Stimulated activated CD8-positive, alpha-beta memory T cell treated with anti-CD3 and anti-CD28 coated beads, Interleukin-7, amount 100 ng/mL, for 1 hour (primary cell): ENCODE measurements around the gene SLC2A1.

Experiments
- DNase-seq, 2 donors: peaks; one replicate each; pipeline ENCODE4 v3.0.0-alpha.2; 2020; ENCODE audit warnings: low read depth in 2 of 2

Gene SLC2A1

DNA sequence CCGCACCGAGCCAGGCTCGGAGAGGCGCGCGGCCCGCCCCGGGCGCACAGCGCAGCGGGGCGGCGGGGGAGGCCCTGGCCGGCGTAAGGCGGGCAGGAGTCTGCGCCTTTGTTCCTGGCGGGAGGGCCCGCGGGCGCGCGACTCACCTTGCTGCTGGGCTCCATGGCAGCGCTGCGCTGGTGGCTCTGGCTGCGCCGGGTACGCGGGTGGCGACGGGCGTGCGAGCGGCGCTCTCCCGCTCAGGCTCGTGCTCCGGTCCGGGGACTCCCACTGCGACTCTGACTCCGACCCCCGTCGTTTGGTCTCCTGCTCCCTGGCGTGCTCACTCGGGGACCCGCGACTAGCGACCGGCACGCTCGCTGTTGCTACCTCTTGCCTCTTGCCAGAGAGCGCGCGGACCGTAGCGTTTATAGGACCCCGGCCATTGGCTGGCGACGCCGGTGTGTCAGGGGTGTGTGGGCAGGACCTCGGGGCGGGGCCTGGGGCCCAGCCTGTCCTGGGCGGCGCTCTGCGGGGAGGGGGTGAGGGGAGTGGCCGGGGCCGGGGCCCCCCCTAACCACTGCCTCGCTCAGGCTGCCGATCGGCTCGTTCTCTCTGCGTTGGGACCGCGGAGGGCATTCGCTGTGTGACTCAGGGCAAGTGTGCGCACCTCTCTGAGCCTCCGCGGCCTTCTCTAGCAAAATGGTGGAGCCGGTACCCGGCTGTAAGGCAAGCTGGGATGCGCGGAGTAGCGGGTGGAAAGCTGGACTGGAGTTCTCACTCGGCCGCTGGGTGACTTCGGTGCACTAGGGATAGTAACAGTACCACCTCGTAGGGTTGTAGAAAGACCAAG lies at the start of gene SLC2A1:
TSS of gene SLC2A1 (minus strand) at position 381 of the 832 bp plus-strand sequence. CDS start at position 164, 217 bp downstream.
- DNase-seq, result peak; percentile 86 to 89

DNA sequence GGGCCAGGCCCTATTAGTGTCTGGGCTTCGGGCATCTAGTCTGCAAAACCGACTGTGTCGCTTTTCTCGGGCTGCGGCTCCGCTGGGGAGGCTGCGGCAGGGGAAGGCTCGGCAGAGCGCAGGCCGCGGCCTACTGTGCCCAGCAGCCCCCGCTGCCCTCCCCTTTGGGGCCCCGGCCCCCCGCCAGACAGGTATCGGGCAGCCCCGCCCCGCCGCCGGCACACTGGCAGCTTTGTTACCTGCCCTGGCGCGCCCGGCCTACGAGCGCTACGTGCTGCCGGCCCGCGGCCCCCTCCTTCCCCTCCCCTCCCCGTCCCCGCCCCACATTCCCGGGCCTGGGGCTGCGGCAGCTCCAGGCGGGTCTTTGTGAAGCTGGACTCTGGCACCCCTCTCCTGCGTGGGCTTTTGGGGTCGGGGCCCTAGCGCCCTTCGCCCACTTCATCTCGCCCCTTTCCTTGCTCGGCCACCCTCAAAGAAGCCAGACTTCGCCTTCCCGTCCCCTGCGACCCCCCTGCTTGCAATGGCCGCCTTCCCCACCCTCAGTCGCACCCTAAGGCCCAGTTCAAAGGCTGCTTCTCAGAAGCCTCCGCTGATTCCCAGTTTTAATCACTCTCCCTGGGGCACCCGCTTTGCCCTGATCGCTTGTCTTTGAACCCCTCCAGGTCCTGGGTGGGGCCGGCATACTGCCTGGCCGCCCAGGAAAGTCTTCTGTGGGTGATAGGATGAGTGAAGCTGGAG lies 48.9 kb upstream of the SLC2A1 start:
- DNase-seq, result no peak

DNA sequence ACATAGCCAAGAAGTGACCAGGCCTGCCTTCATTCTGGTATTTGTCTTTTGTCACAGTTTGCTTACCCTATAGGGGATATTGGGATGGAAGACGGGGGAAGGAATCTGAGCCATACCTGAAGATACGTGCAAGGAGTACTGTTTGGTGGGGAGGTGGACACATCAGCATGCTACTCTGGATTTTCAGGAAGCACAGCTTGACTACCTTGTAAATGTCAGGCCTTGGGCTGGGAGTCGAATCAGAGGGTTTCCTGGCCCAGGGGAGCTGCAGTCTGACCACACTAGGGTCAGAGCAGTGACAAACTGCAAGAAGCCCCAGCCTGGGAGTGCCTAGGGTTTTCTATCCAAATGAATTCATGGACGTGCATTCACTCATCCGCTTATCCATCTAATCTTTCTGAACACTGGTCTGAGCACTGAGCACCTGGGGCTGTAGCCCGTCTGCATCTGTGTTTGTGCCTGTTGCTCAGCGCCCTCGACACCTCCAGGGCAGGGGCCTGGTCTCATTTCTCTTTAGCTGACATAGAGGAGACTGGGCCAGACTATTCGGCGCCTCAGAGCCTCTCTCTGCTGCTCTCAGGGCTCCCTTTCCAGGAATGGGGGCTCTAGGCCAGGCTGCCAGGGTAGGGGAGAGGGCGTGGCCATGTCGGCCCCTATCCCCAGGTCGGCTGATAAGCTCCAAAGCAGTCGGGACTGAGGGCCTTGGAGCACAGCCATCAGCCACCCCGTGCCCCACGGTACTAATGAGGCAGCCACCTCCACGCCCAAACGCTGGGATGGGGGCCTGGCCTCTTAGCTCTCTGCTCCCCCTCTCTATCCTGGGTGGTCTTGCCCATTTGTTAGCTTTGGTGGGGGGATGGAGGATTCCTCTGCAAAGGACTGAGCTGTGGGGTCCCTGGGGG lies 47.0 kb upstream of the SLC2A1 start:
- no peak for DNase-seq

DNA sequence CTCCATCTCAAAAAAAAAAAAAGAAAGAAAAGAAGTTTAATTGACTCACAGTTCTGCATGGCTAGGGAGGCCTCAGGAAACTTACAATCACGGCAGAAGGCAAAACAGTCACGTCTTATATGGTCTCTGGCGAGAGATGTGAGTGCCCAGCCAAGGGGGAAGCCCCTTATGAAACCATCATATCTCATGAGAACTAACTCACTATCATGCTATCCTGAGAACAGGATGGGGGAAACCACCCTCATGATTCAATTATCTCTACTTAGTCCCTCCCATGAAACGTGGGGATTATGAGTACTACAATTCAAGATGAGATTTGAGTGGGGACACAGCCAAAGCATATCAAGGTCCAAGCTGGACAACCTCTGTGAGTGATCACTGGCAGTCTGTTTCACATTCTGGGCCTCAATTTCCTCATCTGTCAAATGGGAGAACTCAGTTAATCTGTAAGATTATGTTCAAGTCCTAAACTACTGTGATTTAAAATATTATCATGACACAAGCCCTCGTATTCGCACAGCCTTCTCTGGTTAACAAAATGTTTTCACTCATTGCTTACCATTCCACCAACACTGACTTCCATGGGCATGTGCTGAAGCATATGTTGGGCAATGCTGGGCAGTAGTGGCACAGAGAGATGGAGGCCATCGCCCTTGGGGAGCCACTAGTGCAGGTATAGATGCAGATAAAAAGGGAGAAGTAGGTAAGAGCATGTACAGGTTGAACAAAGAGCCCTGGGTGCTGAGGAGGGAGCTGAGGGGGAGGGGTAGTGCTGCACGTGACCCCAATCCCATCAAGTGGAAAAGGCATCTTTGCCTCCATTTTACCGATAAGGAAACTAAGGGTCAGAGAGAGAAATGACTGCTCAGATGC lies 46.2 kb upstream of the SLC2A1 start:
- DNase-seq, result no peak

DNA sequence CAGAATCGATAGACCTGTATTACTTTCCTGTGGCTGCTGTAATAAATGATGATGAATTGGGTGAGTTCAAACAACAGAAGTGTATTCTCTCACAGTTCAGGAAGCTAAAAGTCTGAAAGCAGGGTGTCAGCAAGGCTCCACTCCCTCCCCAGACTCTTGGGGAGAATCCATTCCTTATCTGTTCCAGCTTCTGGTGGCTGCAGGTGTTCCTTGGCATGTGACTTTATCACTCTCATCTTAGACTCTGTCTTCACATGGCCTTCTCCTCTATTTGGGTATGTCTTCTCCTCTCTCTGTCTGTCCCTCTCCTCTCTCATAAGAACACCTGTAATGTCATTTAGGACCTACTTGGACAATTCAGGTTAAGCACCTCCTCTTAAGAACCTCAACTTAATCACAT lies 44.1 kb upstream of the SLC2A1 start:
- no peak for DNase-seq

DNA sequence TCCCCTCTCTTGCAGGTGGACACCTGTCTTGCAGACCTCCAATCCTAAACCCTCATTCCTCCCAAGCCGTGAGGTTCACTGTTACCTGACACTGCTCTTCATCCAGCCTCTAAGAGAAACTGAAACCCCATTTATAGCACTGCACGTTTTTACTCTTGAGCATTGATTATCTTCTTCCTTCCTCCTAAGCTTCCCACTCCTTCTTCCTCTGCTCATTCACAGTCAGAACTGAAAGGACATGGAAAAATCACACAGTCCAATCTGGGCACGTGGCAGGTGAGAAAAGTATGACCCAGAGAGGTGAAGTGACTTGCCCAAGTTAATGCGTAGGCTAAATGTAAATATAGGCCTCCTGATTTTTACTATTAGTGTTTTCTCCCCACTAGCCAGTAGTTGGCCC lies 43.4 kb upstream of the SLC2A1 start:
- no peak for DNase-seq

DNA sequence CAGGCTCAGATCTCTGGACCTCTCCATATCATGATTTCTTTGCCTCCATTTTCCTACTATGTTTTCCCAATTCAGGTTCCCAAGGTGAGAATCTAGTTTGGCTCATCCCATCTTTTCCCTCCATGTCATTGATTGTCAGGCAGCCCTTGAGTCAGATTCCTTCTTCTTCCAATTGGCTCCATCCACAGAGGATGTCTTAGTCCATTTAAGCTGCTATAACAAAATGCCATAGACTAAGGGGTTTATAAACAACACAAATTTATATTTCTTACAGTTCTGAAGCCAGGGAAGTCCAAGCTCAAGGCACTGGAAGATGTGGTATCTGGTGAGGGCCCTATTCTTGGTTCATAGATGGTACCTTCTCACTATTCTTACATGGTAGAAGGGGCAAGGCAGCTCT lies 42.8 kb upstream of the SLC2A1 start:
- DNase-seq, result no peak

DNA sequence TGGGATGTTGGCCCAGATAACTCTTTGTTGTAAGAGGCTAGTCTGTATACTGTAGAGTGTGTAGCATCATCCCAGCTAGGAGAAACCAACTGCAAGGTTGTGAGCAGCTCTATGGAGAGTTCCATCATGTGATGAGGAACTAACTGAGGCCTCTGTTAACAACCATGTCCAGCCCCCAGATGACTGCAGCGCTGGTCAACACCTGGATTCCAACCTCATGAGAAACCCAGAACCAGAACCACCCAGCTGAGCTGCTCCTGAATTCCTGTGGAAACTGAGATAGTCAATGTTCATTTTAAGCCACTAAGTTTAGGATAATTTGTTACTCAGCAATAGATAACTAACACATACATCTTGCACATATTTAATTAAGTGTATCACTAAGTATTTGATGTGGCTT lies 41.6 kb upstream of the SLC2A1 start:
- no peak for DNase-seq

DNA sequence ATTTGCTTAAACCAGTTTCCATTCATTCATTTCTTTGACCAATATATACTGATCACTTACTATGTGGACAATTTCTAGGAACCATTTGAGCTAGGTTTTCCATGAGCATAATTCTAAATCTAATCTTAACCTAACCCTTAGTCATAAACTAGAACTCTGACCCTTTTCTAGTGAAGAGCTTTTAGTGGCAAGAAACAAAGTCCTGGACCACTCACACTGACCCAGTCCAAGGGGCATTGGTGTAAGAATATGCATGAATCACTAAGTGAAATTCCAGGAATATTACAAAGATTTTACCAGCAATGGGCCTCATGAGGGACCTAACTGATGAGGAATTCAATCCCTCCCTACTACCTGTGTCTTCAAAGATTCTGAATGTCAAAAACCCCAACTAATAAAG lies 40.6 kb upstream of the SLC2A1 start:
- no peak for DNase-seq

DNA sequence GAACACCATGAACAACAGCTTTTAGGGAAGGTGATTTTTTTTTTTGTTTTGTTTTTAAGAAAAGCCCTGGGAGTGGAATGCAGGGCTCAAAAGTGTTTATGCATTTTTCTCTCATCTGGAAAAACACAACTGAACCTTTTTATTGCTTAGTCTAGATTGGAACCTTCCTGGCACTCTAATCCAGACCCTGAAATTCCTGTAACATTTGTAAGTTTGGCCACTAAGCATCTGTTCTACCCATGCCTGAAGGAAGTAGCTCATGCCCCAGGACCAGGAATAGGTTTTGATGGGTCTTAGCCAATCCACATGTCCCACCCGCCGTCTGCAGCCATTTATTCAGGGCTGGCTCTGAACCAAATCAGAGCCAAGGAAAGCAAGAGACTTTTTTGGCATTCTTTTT lies 39.7 kb upstream of the SLC2A1 start:
- DNase-seq, result no peak

DNA sequence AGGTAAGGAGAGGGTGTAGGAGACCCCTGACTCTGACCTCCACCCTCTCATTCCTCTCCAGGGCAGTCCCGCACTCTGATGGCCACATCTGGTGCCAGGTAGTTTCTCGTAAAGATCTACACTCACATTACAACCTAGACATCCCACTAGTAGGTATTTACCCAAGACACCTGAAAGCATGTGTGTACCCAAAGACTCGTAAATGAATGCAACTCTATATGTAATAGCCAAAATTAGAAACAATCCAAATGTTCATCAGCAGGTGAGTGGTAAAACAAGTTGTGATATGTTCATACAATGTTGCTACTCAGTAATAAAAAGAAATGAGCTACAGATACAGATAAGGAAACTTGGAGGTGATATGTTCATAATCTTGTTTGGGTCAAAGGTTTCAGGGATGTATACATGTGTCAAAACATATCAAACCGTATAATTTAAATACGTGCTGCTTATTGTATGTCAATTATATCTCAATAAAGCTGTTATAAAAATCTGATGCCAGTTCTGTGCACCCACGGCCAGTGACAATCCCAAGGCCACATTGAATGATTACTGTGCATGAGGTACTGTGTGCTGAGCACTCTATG lies 37.8 kb upstream of the SLC2A1 start:
- no peak for DNase-seq

DNA sequence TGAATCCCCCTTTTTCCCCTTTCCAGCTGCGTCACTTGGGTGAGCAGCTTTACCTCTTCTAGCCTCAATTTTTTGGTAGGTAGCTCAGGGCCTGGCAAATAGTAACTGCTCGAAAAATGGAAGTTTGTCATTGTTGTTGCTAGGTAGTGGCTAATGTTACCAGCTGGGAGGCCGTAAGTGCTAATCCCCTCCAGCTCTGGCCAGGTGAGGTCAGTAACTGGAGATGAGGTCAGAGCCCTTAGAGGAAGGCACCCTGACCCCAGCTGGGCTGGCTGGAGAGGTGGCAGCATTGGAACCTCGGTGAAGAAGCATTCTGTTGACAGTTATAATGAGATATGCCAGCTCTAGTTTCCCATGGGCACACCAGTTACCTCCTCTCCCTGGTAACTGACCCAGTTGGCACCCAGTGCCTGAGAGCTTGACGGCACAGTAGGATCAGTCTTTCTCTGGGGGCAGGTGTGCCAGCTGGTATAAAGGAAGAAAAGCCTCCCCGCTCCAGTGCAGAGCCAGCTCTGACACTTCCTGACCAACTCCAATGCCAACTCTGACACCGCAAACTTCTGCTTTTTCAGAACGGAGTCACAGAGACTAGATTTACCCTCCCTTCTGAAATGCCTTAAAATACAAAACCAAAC lies 35.0 kb upstream of the SLC2A1 start:
- DNase-seq, result no peak

DNA sequence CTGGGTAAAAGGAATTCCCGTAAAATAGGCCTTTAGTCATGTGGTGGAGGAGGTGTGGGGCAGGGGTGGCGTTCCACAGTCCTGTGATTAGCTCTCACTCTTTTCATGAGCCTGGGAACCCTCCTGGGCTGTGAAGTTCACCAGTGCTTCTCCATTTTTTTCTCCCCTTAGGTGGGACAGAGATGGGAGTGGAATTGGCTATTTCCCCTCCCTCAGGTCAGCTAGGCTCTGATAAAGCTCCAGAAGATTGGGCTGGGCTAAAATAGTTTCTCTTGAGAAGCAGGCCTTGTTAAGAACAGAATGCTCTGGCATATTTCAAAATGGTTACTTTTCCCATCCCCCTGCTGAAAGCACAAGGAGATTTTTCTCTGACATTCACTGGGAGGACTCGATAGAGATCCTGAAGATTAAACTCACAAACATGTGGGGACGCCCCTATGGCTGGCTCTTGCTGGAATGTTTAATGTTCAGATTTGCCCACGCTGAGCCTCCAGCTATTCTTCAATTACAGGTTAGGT lies 33.4 kb upstream of the SLC2A1 start:
- no peak for DNase-seq

DNA sequence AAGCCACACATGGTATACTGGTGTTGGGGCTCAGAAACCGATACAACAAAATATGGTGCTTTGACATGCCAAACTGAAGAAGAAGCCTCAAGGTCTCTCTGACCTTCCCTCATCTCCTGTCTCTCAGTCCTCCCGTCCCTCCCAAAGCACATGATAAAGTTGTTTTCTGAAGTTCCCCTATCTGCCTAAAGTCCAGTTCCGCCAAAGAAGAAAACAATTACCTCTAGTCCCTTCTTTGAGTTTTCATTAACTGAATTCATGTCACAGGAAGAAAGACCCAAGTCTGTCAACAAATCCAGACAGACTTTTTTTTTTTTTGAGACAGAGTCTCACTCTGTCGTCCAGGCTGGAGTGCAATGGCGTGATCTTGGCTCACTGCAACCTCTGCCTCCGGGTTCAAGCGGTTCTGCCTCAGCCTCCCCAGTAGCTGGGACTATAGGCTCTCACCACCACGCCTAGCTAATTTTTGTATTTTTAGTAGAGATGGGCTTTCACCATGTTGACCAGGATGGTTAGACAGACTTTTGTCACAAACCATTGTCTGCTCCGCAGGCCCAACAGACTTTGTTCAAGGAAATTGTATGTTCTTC lies 32.2 kb upstream of the SLC2A1 start:
- DNase-seq, result no peak

DNA sequence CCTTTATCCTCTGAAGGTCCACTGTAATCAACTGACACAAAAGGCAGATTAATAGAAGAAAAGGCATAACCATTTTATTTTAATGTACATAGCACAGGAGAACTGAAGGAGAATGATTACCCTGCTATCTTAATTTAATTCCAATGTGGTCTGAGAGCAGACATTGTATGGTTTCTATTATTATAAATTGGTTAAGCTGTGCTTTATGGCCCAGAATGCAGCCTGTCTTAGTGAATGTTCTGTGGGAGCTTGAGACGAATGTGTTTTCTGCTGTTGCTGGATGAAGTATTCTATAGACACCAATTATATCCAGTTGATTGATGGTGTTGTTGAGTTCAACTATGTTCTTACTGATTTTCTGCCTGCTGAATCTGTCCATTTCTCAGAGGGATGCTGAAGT lies 25.0 kb upstream of the SLC2A1 start:
- DNase-seq, result no peak

DNA sequence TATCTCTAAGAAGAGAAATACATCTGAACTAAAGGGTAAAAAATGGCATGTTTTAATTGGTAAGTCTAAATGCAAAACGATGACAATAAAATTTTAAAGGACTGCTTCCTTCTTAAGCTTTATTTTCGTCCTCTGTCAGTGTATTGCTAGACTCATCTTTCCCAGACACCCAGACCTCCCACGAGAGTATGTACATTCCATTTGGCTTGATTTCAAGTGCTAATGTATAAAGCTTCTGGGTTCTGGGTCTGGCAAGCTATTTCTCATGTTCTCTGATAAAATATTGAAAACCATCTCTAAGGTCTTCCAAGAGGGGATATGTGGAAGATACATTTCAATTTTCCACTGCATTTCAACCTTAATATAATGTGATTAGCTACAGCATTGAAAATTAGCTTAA lies 24.6 kb upstream of the SLC2A1 start:
- no peak for DNase-seq

DNA sequence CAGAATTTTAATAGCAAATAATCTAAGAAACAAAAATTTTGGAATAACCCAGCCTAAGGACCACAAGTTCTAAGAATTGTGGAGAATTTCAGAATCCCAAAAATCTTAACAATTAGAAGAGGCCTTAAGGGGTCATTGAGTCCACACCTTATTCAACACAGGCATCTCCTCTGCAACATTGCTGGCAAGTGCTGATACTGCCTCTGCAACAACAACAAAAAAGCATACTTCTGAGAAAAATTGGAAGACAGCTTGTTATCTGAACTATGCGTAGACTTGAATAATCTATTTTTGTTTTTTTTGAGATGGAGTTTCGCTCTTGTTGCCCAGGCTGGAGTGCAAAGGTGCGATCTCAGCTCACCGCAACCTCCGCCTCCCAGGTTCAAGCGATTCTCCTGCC lies 24.0 kb upstream of the SLC2A1 start:
- no peak for DNase-seq

DNA sequence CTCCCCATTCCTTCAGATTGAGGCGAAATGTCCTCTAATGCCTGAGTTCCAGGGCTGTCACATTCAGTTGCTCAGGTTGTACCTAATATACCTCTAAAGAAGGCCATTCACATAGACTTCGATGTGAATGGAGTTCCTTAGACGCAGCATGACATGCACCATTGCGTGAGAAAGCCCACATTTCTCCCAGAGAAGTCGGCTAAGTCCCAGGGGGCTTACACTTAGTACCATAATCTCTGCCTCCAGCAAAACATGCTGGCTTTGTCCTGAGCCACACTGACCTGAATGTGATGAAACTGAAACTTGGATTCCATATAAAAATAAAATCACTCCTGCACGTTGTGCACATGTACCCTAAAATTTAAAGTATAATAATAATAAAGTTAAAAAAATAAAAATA lies 23.2 kb upstream of the SLC2A1 start:
- no peak for DNase-seq

DNA sequence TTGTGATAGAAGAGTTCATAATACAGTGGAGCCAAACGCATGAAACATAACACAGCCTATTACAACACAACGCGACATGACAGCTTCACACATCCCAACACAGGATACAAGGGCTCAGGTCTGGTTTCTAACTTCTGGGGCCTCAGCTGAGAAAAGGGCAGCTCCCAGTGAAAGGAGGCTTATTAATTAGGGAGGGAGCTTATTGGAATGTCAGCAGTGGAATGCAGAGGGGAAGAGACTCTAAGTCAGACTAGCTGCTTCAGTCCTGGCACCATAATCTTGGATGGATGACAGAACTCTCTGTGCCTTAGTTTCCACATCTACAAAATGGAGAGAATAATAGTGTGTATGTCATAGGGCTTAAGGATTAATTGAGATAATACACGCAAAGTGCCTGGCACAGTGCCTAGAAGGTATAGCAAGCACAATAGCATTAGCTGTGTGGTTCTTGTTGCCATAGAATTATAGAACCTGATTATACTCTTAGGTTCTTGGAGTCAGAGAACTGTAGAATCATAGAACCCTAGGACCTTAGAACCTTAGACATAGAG lies 22.7 kb upstream of the SLC2A1 start:
- no peak for DNase-seq
